NB4 (cell line): ENCODE data around the gene FRAS1.

ENCODE experiments used
- CTCF ChIP-seq: IDR thresholded peaks from one replicate; pipeline ENCODE4 v1.5.1; 2012; ENCODE audit warnings: low read depth, low read length
- MAX ChIP-seq: IDR thresholded peaks from 2 replicates; pipeline ENCODE4 v1.6.1; 2011; ENCODE audit warnings: low read depth, low read length
- POLR2A ChIP-seq: IDR thresholded peaks from 2 replicates; pipeline ENCODE4 v1.6.1; 2011; ENCODE audit warnings: mild to moderate bottlenecking; ENCODE audit not compliant: insufficient read length; ENCODE audit errors: extremely low read depth

GRCh38 chr4:78091534-78091933 lies 34.4 kb downstream of the FRAS1 start:
- no peak for TF ChIP-seq MAX
- TF ChIP-seq POLR2A = no peak
- TF ChIP-seq CTCF = no peak
